Measurements from ENCODE around the gene NBEAL2.

GRCh38 chr3:47006145-47006651 lies 26.7 kb downstream of the NBEAL2 start:
- TF ChIP-seq ZNF529 (tag by site-specific recombination; IDR thresholded peaks at IDR 0.05; ENCODE audit: insufficient replicate concordance) (no peak), ZNF521 (tag by site-specific recombination; IDR thresholded peaks at IDR 0.05) (no peak), ZNF530 (tag by site-specific recombination; IDR thresholded peaks at IDR 0.05; ENCODE audit: low read depth) (no peak), ZNF140 (tag by site-specific recombination; IDR thresholded peaks at IDR 0.05) (no peak), ZNF311 (tag by site-specific recombination; IDR thresholded peaks at IDR 0.05; ENCODE audit: borderline replicate concordance) (no peak), ATF2 (tag by site-specific recombination; IDR thresholded peaks at IDR 0.05; ENCODE audit: low read depth) (no peak), ZBTB8A (tag by site-specific recombination; IDR thresholded peaks at IDR 0.05) (no peak), ZNF660 (tag by site-specific recombination; IDR thresholded peaks at IDR 0.05) (no peak), ZBTB44 (tag by site-specific recombination; IDR thresholded peaks at IDR 0.05) (no peak), ZXDB (tag by site-specific recombination; IDR thresholded peaks at IDR 0.05) (no peak), ZNF394 (tag by site-specific recombination; IDR thresholded peaks at IDR 0.05; ENCODE audit: borderline replicate concordance) (no peak), RBAK (tag by site-specific recombination; IDR thresholded peaks at IDR 0.05) (no peak)
- TF ChIP-seq, protein P1, sequence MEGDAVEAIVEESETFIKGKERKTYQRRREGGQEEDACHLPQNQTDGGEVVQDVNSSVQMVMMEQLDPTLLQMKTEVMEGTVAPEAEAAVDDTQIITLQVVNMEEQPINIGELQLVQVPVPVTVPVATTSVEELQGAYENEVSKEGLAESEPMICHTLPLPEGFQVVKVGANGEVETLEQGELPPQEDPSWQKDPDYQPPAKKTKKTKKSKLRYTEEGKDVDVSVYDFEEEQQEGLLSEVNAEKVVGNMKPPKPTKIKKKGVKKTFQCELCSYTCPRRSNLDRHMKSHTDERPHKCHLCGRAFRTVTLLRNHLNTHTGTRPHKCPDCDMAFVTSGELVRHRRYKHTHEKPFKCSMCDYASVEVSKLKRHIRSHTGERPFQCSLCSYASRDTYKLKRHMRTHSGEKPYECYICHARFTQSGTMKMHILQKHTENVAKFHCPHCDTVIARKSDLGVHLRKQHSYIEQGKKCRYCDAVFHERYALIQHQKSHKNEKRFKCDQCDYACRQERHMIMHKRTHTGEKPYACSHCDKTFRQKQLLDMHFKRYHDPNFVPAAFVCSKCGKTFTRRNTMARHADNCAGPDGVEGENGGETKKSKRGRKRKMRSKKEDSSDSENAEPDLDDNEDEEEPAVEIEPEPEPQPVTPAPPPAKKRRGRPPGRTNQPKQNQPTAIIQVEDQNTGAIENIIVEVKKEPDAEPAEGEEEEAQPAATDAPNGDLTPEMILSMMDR (tag by site-specific recombination; IDR thresholded peaks at IDR 0.05): no peak
- TF ChIP-seq, protein P2, sequence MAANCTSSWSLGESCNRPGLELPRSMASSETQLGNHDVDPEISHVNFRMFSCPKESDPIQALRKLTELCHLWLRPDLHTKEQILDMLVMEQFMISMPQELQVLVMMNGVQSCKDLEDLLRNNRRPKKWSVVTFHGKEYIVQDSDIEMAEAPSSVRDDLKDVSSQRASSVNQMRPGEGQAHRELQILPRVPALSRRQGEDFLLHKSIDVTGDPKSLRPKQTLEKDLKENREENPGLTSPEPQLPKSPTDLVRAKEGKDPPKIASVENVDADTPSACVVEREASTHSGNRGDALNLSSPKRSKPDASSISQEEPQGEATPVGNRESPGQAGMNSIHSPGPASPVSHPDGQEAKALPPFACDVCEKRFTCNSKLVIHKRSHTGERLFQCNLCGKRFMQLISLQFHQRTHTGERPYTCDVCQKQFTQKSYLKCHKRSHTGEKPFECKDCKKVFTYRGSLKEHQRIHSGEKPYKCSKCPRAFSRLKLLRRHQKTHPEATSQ (tag by site-specific recombination; IDR thresholded peaks at IDR 0.05): no peak

All from HEK293 (cell line).